K562 (cell line): ENCODE data around the gene HSD17B2. TPM values are rescaled to one million over a fixed set of nuclear protein-coding genes. Genes with fewer than 3 reads are reported as not detected.

Source experiments
- ATAC-seq: fragments of 200-7000 bp; cut with Tn5 transposase; 3 replicates; pipeline ENCODE4 v1.9.1; 2020; ENCODE audit warnings: moderate library complexity
- BruUV-seq: library from RNA; stranded (reverse); fragments of 400-500 nt; replicated peaks from 2 replicates; lab custom pipeline; 2021; lab: Mats Ljungman, UMichigan
- CTCF ChIA-PET: fragments of 300-600 bp; formaldehyde crosslinking; extraction: SDS; loops from one replicate; lab custom pipeline; 2021; ENCODE audit warnings: low intra/inter-chr PET ratio; lab: Yijun Ruan, JAX
- POLR2A ChIA-PET: fragments of 300-600, 350-650 bp; sonication (Branson Sonifier 250); formaldehyde crosslinking; extraction: SDS; loops from one replicate; lab custom pipeline; 2021; ENCODE audit warnings: antibody characterized with exemption, inconsistent platforms; lab: Yijun Ruan, JAX
- DNase-seq, 4 experiments: peaks; one replicate each; pipeline versions ENCODE4 v3.0.0 to v3.0.0-alpha.2; 2011 to 2018; ENCODE audit warnings: low spot score in 3 of 4, mixed read lengths in 3 of 4; ENCODE audit errors: extremely low read depth in 1 of 4
- FAIRE-seq: peaks from 2 replicates; lab custom pipeline; 2011; peaks lifted over from hg19 to GRCh38; lab: Jason Lieb, UNC
- H2AFZ ChIP-seq: 2 replicates; pipeline ENCODE4 v1.6.0; 2011; ENCODE audit warnings: low read depth, low read length, control low read depth, inconsistent platforms
- H3K27ac ChIP-seq: fragments of 200-600 bp; 3 replicates; pipeline ENCODE4 v1.8.0; 2011; ENCODE audit warnings: low read depth, mild to moderate bottlenecking, control low read depth, inconsistent platforms, low read length, moderate library complexity, mixed read lengths; ENCODE audit errors: extremely low read depth
- H3K27me3 ChIP-seq, 2 experiments: fragments of 300-600 bp in 1 of 2; 2 replicates in 1 of 2; 3 replicates in 1 of 2; pipeline versions ENCODE4 v1.6.0 to v1.8.0; 2011; ENCODE audit warnings: inconsistent platforms in 2 of 2, low read length in 2 of 2, mild to moderate bottlenecking in 1 of 2, mixed read lengths in 1 of 2, moderate library complexity in 1 of 2; ENCODE audit not compliant: control insufficient read depth in 2 of 2, insufficient read depth in 2 of 2
- H3K36me3 ChIP-seq: fragments of 300-600 bp; 3 replicates; pipeline ENCODE4 v1.8.0; 2011; ENCODE audit warnings: mild to moderate bottlenecking, low read length, inconsistent platforms; ENCODE audit not compliant: control insufficient read depth, insufficient read depth
- H3K4me1 ChIP-seq, 2 experiments: fragments of 200-600 bp in 1 of 2; replicated peaks in 1 of 2; 2 replicates in 1 of 2; 3 replicates in 1 of 2; pipeline versions ENCODE4 v1.5.1 to v1.8.0; 2011; ENCODE audit warnings: inconsistent platforms in 2 of 2, low read length in 2 of 2, mild to moderate bottlenecking in 1 of 2, mixed read lengths in 1 of 2, moderate library complexity in 1 of 2; ENCODE audit not compliant: control insufficient read depth in 2 of 2, insufficient read depth in 2 of 2
- H3K4me2 ChIP-seq: 2 replicates; pipeline ENCODE4 v1.6.1; 2011; ENCODE audit warnings: low read length, control low read depth, inconsistent platforms, mixed read lengths; ENCODE audit not compliant: insufficient read depth
- H3K4me3 ChIP-seq: fragments of 200-600 bp; sonication (generic), shearing (Covaris generic); 2 replicates; pipeline ENCODE4 v1.5.1; 2016; ENCODE audit warnings: control low read depth, inconsistent platforms
- H3K79me2 ChIP-seq: fragments of 200-600 bp; 3 replicates; pipeline ENCODE4 v1.8.0; 2011; ENCODE audit warnings: low read length, inconsistent platforms; ENCODE audit not compliant: control insufficient read depth, insufficient read depth
- H3K9ac ChIP-seq, 2 experiments: 2 replicates each; pipeline versions ENCODE4 v1.6.0 to v1.6.1; 2011; ENCODE audit warnings: low read depth in 2 of 2, low read length in 2 of 2, control low read depth in 1 of 2, inconsistent platforms in 1 of 2, mild to moderate bottlenecking in 1 of 2, mixed read lengths in 1 of 2; ENCODE audit not compliant: insufficient read depth in 1 of 2
- H3K9me1 ChIP-seq: one replicate; pipeline ENCODE4 v1.6.0; 2011; ENCODE audit warnings: inconsistent platforms, mild to moderate bottlenecking, low read length, moderate library complexity; ENCODE audit not compliant: control insufficient read depth, insufficient read depth
- H3K9me3 ChIP-seq: replicated peaks from 2 replicates; pipeline ENCODE4 v1.5.1; 2011; ENCODE audit warnings: low read depth, low read length, inconsistent platforms; ENCODE audit not compliant: control insufficient read depth, insufficient read depth
- H4K20me1 ChIP-seq: replicated peaks from 2 replicates; pipeline ENCODE4 v1.6.1; 2011; ENCODE audit warnings: low read length, inconsistent platforms, mixed read lengths; ENCODE audit not compliant: control insufficient read depth, insufficient read depth
- NCOA4 ChIP-seq: fragments of 450-650 bp; IDR thresholded peaks from 2 replicates; pipeline ENCODE4 v1.6.1; 2018; ENCODE audit warnings: mild to moderate bottlenecking; ENCODE audit not compliant: partially characterized antibody
- YY1 ChIP-seq, 3 experiments: IDR thresholded peaks; 2 replicates each; pipeline ENCODE4 v1.6.1; 2011; ENCODE audit warnings: low read length in 2 of 3, mild to moderate bottlenecking in 2 of 3, moderate library complexity in 2 of 3, borderline replicate concordance in 1 of 3, control low read depth in 1 of 3, low read depth in 1 of 3; ENCODE audit not compliant: insufficient read depth in 3 of 3, insufficient replicate concordance in 2 of 3, control insufficient read depth in 1 of 3, insufficient read length in 1 of 3; ENCODE audit errors: extremely low read depth in 1 of 3
- ZNF644 ChIP-seq: fragments of 200-800 bp; sonication (Bioruptor generic); IDR thresholded peaks from 2 replicates; pipeline ENCODE4 v1.6.1; 2016; ENCODE audit warnings: low read depth, missing genetic modification characterization, missing compliant biosample characterization
- WGBS: fragments of 100-300 bp; shearing (Covaris generic); methylation state at CpG from one replicate; pipeline ENCODE4 v1.1.6; 2016; ENCODE audit warnings: low coverage, mixed read lengths; ENCODE audit not compliant: insufficient coverage; ENCODE audit errors: missing lambda C conversion rate; 5-methylcytosine and 5-hydroxymethylcytosine counted together
- in situ Hi-C: fragments of 300-500 bp; cut with MboI; formaldehyde crosslinking; loops from 4 replicates; pipeline ENCODE4 v1.15.0; 2018; ENCODE audit warnings: inconsistent platforms, mixed read lengths
- intact Hi-C: fragments of 100-400 bp; cut with micrococcal nuclease; formaldehyde crosslinking; loops from 2 replicates; pipeline ENCODE4 v1.14.2; 2022
- polyA plus RNA-seq, 8 experiments: library from polyadenylated mRNA; depleted of rRNA in 4 of 8; stranded (reverse) in 5 of 8; unstranded in 3 of 8; fragments of >200 nt; fragmentation: Nextera tagmentation in 2 of 8; fragmentation: Illumina TruSeq in 1 of 8; extraction: Ambion mirVana in 2 of 8; extraction: Trizol in 1 of 8; gene quantifications; 2 replicates each; pipeline versions ENCODE4 v1.2.1 to v1.2.3, GENCODE V29; 2011 to 2014; ENCODE audit warnings: inconsistent platforms in 1 of 8, missing spikeins in 1 of 8
- total RNA-seq, 7 experiments: library from RNA; depleted of rRNA in 6 of 7; stranded (reverse); fragments of >200 nt in 6 of 7; fragmentation: Illumina TruSeq in 2 of 7; extraction: Trizol in 2 of 7; gene quantifications; 2 replicates each; pipeline versions ENCODE4 v1.2.1 to v1.2.3, GENCODE V29; 2011 to 2021; ENCODE audit warnings: low replicate concordance in 1 of 7
- TF ChIP-seq, protein P1 (sequence below): fragments of 450-650 bp; IDR thresholded peaks from 2 replicates; pipeline ENCODE4 v1.6.1; 2016; ENCODE audit warnings: mild to moderate bottlenecking, moderate library complexity
- TF ChIP-seq, protein P2 (sequence below), 2 experiments: fragments of 150-350 bp in 1 of 2; IDR thresholded peaks; 2 replicates each; pipeline ENCODE4 v1.6.1; 2012 to 2016; ENCODE audit warnings: low read depth in 2 of 2, low read length in 2 of 2, mild to moderate bottlenecking in 1 of 2, moderate library complexity in 1 of 2

Gene HSD17B2
- total and polyA plus RNA-seq, 9 of the 15 experiments (the other 6 are each of a cell fraction or from before 2014, with no cell fraction given): not detected

DNA sequence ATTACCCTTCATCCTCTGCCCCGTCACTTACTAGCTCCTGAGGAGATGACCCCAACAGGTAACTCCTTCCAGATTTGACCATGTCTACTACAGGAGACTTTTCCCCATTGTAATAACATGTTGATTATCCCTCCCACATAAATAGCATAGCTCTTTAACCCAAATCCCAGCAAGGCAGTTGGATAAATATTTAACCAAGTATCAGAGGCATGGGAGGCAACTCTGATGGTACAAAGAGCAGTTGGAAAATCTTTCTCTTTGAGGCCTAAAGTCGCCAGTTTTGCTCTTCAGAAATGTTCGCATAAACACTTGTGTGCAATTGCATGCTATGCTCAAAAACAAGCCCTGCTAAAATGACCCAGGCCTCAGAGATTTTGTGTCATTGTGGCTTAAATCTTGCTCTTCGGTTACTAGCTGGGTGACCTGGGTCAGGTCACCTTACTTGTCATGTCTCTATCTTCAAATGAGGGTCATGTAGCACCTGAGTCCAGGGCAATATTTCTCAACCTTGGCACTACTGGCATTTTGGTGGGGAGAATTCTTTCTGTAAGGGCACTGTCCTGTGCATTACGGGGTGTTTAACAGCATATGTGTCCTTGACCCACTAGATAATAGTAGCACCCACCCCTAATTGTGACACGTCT, 48.8 kb downstream of the HSD17B2 start:
- POLR2A ChIA-PET: no interaction called here
- H3K4me2 ChIP-seq: no peak overlapping the region
- BruUV-seq: no TSS peak
- no peaks in the 10 kb centered on the region for H3K4me1 ChIP-seq
- no peak overlapping the region for H3K27ac ChIP-seq
- intact Hi-C loops (no loop called here), in situ Hi-C loops (no loop called here)
- 0 out of 5 replicates have a peak, but pooled peaks cover 0 to 2% of the 10 kb centered on the region in 2 experiments for H3K27me3 ChIP-seq
- ATAC-seq (no peak), DNase-seq (no peak), FAIRE-seq (no peak)
- H2AFZ ChIP-seq: no peak overlapping the region
- H3K36me3 ChIP-seq: no peaks in the 10 kb centered on the region
- H3K9me1 ChIP-seq: no peaks in the 10 kb centered on the region
- CTCF ChIA-PET: no interaction called here
- no peaks in the 10 kb centered on the region for H3K79me2 ChIP-seq
- no peak overlapping the region for H3K4me3 ChIP-seq
- no peaks in the 10 kb centered on the region for H3K9me3 ChIP-seq
- 2% methylated on average over 6 of the region's 6 CpGs for WGBS
- no peak overlapping the region for H3K9ac ChIP-seq
- no peaks in the 10 kb centered on the region for H4K20me1 ChIP-seq
- TF ChIP-seq, protein P1, sequence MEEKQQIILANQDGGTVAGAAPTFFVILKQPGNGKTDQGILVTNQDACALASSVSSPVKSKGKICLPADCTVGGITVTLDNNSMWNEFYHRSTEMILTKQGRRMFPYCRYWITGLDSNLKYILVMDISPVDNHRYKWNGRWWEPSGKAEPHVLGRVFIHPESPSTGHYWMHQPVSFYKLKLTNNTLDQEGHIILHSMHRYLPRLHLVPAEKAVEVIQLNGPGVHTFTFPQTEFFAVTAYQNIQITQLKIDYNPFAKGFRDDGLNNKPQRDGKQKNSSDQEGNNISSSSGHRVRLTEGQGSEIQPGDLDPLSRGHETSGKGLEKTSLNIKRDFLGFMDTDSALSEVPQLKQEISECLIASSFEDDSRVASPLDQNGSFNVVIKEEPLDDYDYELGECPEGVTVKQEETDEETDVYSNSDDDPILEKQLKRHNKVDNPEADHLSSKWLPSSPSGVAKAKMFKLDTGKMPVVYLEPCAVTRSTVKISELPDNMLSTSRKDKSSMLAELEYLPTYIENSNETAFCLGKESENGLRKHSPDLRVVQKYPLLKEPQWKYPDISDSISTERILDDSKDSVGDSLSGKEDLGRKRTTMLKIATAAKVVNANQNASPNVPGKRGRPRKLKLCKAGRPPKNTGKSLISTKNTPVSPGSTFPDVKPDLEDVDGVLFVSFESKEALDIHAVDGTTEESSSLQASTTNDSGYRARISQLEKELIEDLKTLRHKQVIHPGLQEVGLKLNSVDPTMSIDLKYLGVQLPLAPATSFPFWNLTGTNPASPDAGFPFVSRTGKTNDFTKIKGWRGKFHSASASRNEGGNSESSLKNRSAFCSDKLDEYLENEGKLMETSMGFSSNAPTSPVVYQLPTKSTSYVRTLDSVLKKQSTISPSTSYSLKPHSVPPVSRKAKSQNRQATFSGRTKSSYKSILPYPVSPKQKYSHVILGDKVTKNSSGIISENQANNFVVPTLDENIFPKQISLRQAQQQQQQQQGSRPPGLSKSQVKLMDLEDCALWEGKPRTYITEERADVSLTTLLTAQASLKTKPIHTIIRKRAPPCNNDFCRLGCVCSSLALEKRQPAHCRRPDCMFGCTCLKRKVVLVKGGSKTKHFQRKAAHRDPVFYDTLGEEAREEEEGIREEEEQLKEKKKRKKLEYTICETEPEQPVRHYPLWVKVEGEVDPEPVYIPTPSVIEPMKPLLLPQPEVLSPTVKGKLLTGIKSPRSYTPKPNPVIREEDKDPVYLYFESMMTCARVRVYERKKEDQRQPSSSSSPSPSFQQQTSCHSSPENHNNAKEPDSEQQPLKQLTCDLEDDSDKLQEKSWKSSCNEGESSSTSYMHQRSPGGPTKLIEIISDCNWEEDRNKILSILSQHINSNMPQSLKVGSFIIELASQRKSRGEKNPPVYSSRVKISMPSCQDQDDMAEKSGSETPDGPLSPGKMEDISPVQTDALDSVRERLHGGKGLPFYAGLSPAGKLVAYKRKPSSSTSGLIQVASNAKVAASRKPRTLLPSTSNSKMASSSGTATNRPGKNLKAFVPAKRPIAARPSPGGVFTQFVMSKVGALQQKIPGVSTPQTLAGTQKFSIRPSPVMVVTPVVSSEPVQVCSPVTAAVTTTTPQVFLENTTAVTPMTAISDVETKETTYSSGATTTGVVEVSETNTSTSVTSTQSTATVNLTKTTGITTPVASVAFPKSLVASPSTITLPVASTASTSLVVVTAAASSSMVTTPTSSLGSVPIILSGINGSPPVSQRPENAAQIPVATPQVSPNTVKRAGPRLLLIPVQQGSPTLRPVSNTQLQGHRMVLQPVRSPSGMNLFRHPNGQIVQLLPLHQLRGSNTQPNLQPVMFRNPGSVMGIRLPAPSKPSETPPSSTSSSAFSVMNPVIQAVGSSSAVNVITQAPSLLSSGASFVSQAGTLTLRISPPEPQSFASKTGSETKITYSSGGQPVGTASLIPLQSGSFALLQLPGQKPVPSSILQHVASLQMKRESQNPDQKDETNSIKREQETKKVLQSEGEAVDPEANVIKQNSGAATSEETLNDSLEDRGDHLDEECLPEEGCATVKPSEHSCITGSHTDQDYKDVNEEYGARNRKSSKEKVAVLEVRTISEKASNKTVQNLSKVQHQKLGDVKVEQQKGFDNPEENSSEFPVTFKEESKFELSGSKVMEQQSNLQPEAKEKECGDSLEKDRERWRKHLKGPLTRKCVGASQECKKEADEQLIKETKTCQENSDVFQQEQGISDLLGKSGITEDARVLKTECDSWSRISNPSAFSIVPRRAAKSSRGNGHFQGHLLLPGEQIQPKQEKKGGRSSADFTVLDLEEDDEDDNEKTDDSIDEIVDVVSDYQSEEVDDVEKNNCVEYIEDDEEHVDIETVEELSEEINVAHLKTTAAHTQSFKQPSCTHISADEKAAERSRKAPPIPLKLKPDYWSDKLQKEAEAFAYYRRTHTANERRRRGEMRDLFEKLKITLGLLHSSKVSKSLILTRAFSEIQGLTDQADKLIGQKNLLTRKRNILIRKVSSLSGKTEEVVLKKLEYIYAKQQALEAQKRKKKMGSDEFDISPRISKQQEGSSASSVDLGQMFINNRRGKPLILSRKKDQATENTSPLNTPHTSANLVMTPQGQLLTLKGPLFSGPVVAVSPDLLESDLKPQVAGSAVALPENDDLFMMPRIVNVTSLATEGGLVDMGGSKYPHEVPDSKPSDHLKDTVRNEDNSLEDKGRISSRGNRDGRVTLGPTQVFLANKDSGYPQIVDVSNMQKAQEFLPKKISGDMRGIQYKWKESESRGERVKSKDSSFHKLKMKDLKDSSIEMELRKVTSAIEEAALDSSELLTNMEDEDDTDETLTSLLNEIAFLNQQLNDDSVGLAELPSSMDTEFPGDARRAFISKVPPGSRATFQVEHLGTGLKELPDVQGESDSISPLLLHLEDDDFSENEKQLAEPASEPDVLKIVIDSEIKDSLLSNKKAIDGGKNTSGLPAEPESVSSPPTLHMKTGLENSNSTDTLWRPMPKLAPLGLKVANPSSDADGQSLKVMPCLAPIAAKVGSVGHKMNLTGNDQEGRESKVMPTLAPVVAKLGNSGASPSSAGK: no peak
- TF ChIP-seq YY1 (IDR thresholded peaks at IDR 0.05; ENCODE audit: borderline replicate concordance in 1 of 3, control insufficient read depth in 1 of 3, extremely low read depth in 1 of 3, insufficient read depth in 3 of 3, insufficient read length in 1 of 3, insufficient replicate concordance in 2 of 3, low read depth in 1 of 3, low read length in 2 of 3) (no peak), NCOA4 (no peak), ZNF644 (tag) (no peak)
- TF ChIP-seq, protein P2, sequence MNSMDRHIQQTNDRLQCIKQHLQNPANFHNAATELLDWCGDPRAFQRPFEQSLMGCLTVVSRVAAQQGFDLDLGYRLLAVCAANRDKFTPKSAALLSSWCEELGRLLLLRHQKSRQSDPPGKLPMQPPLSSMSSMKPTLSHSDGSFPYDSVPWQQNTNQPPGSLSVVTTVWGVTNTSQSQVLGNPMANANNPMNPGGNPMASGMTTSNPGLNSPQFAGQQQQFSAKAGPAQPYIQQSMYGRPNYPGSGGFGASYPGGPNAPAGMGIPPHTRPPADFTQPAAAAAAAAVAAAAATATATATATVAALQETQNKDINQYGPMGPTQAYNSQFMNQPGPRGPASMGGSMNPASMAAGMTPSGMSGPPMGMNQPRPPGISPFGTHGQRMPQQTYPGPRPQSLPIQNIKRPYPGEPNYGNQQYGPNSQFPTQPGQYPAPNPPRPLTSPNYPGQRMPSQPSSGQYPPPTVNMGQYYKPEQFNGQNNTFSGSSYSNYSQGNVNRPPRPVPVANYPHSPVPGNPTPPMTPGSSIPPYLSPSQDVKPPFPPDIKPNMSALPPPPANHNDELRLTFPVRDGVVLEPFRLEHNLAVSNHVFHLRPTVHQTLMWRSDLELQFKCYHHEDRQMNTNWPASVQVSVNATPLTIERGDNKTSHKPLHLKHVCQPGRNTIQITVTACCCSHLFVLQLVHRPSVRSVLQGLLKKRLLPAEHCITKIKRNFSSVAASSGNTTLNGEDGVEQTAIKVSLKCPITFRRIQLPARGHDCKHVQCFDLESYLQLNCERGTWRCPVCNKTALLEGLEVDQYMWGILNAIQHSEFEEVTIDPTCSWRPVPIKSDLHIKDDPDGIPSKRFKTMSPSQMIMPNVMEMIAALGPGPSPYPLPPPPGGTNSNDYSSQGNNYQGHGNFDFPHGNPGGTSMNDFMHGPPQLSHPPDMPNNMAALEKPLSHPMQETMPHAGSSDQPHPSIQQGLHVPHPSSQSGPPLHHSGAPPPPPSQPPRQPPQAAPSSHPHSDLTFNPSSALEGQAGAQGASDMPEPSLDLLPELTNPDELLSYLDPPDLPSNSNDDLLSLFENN (IDR thresholded peaks at IDR 0.05; ENCODE audit: low read depth in 2 of 2, low read length in 2 of 2): no peak
